Fibroblast of lung (primary cell): ENCODE measurements around the gene THAP4. TPM values are rescaled to one million over a fixed set of nuclear protein-coding genes. Genes with fewer than 3 reads are reported as not detected.

Experiments
- DNase-seq, 2 donors: peaks; one replicate each; pipeline versions ENCODE4 v3.0.0 to v3.0.0-alpha.2; 2010; ENCODE audit warnings: low read depth in 2 of 2
- H2AFZ ChIP-seq: 2 replicates; pipeline ENCODE4 v1.5.1; 2012; ENCODE audit warnings: low read length, control low read depth, inconsistent platforms
- H3K27ac ChIP-seq: 2 replicates; pipeline ENCODE4 v1.5.1; 2011; ENCODE audit warnings: low read length, control low read depth; ENCODE audit not compliant: insufficient read depth
- H3K27me3 ChIP-seq: 2 replicates; pipeline ENCODE4 v1.5.1; 2011; ENCODE audit warnings: mild to moderate bottlenecking, low read length; ENCODE audit not compliant: control insufficient read depth, insufficient read depth
- H3K36me3 ChIP-seq: 2 replicates; pipeline ENCODE4 v1.5.1; 2011; ENCODE audit warnings: low read length; ENCODE audit not compliant: control insufficient read depth, insufficient read depth
- H3K4me1 ChIP-seq: 2 replicates; pipeline ENCODE4 v1.5.1; 2011; ENCODE audit warnings: low read length; ENCODE audit not compliant: control insufficient read depth, insufficient read depth; ENCODE audit errors: extremely low read depth
- H3K4me2 ChIP-seq: 2 replicates; pipeline ENCODE4 v1.5.1; 2011; ENCODE audit warnings: low read length, control low read depth; ENCODE audit not compliant: insufficient read depth; ENCODE audit errors: extremely low read depth
- H3K4me3 ChIP-seq, 4 experiments: fragments of 200-600 bp in 1 of 4; sonication (generic) in 1 of 4; replicated peaks in 1 of 4; 2 replicates each; pipeline ENCODE4 v1.5.1; 2011 to 2016; ENCODE audit warnings: low read length in 4 of 4, low read depth in 3 of 4, mild to moderate bottlenecking in 3 of 4, control low read depth in 2 of 4, inconsistent platforms in 1 of 4, mixed read lengths in 1 of 4; ENCODE audit not compliant: insufficient read depth in 1 of 4; ENCODE audit errors: control extremely low read depth in 1 of 4
- H3K79me2 ChIP-seq: 2 replicates; pipeline ENCODE4 v1.5.1; 2012; ENCODE audit warnings: mild to moderate bottlenecking, low read length, inconsistent platforms; ENCODE audit not compliant: control insufficient read depth, insufficient read depth
- H3K9ac ChIP-seq: 2 replicates; pipeline ENCODE4 v1.5.1; 2011; ENCODE audit warnings: mild to moderate bottlenecking, low read length, control low read depth; ENCODE audit not compliant: insufficient read depth
- H3K9me3 ChIP-seq: 2 replicates; pipeline ENCODE4 v1.5.1; 2012; ENCODE audit warnings: low read depth, low read length; ENCODE audit not compliant: control insufficient read depth, insufficient read depth
- H4K20me1 ChIP-seq: 2 replicates; pipeline ENCODE4 v1.5.1; 2011; ENCODE audit warnings: low read length; ENCODE audit not compliant: control insufficient read depth, insufficient read depth; ENCODE audit errors: extremely low read depth
- CTCF ChIP-seq, 2 donors: IDR thresholded peaks in 1 of 2; conservative IDR thresholded peaks in 1 of 2; 1 replicate in 1 of 2; 2 replicates in 1 of 2; pipeline ENCODE4 v1.5.1; 2011 to 2012; ENCODE audit warnings: low read length in 2 of 2, control low read depth in 1 of 2, inconsistent platforms in 1 of 2, low read depth in 1 of 2, mild to moderate bottlenecking in 1 of 2
- EZH2 ChIP-seq: IDR thresholded peaks from 2 replicates; pipeline ENCODE4 v1.5.1; 2012; ENCODE audit warnings: low read length, control low read depth, mild to moderate bottlenecking; ENCODE audit errors: missing control alignments
- polyA plus RNA-seq, 2 donors: library from polyadenylated mRNA; depleted of rRNA in 1 of 2; stranded (reverse) in 1 of 2; unstranded in 1 of 2; fragments of >200 nt; gene quantifications; 2 replicates each; pipeline ENCODE4 v1.2.1, GENCODE V29; 2011 to 2012; ENCODE audit warnings: missing spikeins in 1 of 2
- total RNA-seq: library from RNA; depleted of rRNA; stranded (reverse); fragments of >200 nt; gene quantifications from 2 replicates; pipeline ENCODE4 v1.2.1, GENCODE V29; 2014

The THAP4 gene
- total and polyA plus RNA-seq, 2 donors (not counting 1 experiment from before 2014, with no cell fraction given) = 19.3 to 47.7 TPM

- Histone ChIP-seq H4K20me1 (no peaks in the 10 kb centered on the region), H3K9ac (no peak overlapping the region), H3K27me3 (no peaks in the 10 kb centered on the region), H2AFZ (no peak overlapping the region), H3K36me3 (peaks cover 14% of the 10 kb centered on the region), H3K79me2 (peaks cover 49% of the 10 kb centered on the region), H3K9me3 (no peaks in the 10 kb centered on the region), H3K4me1 (peaks cover 7% of the 10 kb centered on the region), H3K4me3 (peak overlapping the region in 2 of 4 experiments; percentile 3 to 17), H3K4me2 (peak overlapping the region; percentile 48), H3K27ac (peak overlapping the region; percentile 43)
- TF ChIP-seq CTCF (conservative IDR thresholded peaks at IDR 0.05 in 1 of 2, IDR thresholded peaks at IDR 0.05 in 1 of 2; ENCODE audit: low read depth in 1 of 2, low read length in 2 of 2) = no peak
- TF ChIP-seq EZH2 = no peak
- DNase-seq = peak; percentile 80 to 83
Measured at GRCh38 chr2:241629762-241630435, 7.1 kb downstream of the THAP4 start.

GRCh38 chr2:241627675-241628074 is 9.3 kb downstream of the THAP4 start:
- Histone ChIP-seq H4K20me1 (no peaks in the 10 kb centered on the region), H3K9ac (no peak overlapping the region), H3K4me1 (peaks cover 7% of the 10 kb centered on the region), H3K36me3 (peaks cover 6% of the 10 kb centered on the region), H3K4me3 (no peak overlapping the region), H3K9me3 (no peaks in the 10 kb centered on the region), H3K79me2 (peaks cover 42% of the 10 kb centered on the region), H2AFZ (no peak overlapping the region), H3K27ac (no peak overlapping the region), H3K27me3 (no peaks in the 10 kb centered on the region), H3K4me2 (no peak overlapping the region)
- no peak for DNase-seq
- no peak for TF ChIP-seq EZH2
- no peak for TF ChIP-seq CTCF (conservative IDR thresholded peaks at IDR 0.05 in 1 of 2, IDR thresholded peaks at IDR 0.05 in 1 of 2; ENCODE audit: low read depth in 1 of 2, low read length in 2 of 2)

- no peak for TF ChIP-seq EZH2
- TF ChIP-seq CTCF (conservative IDR thresholded peaks at IDR 0.05 in 1 of 2, IDR thresholded peaks at IDR 0.05 in 1 of 2; ENCODE audit: low read depth in 1 of 2, low read length in 2 of 2) = no peak
- Histone ChIP-seq H3K4me2 (no peak overlapping the region), H3K36me3 (peaks cover 4% of the 10 kb centered on the region), H3K4me1 (peaks cover 2% of the 10 kb centered on the region), H3K4me3 (no peak overlapping the region), H3K9me3 (no peaks in the 10 kb centered on the region), H3K9ac (no peak overlapping the region), H4K20me1 (no peaks in the 10 kb centered on the region), H3K79me2 (peaks cover 46% of the 10 kb centered on the region), H2AFZ (no peak overlapping the region), H3K27me3 (no peaks in the 10 kb centered on the region), H3K27ac (no peak overlapping the region)
- DNase-seq = peak; percentile 43
Measured at GRCh38 chr2:241620419-241620769, 16.6 kb downstream of the THAP4 start.
